Neuronal stem cell (in vitro differentiated cells): ENCODE results near the gene DCAF15.
"Not testable (repeated sequence)": the region's sequence is repeated elsewhere in the genome, so short reads cannot be mapped to it uniquely, and the experiment has no call there.

Experiments
- DNase-seq: peaks from one replicate; pipeline ENCODE4 v3.0.0-alpha.2; 2013; ENCODE audit warnings: low spot score
- H2AFZ ChIP-seq: one replicate; pipeline ENCODE4 v1.6.1; 2013; ENCODE audit warnings: mild to moderate bottlenecking, low read length, inconsistent platforms
- H2AK5ac ChIP-seq: 2 replicates; pipeline ENCODE4 v1.6.1; 2013; ENCODE audit warnings: low read depth, mild to moderate bottlenecking, inconsistent platforms, low read length, moderate library complexity, mixed read lengths
- H2BK120ac ChIP-seq: 2 replicates; pipeline ENCODE4 v1.6.1; 2013; ENCODE audit warnings: low read depth, mild to moderate bottlenecking, inconsistent platforms, low read length, moderate library complexity, mixed read lengths
- H2BK12ac ChIP-seq: one replicate; pipeline ENCODE4 v1.6.1; 2013; ENCODE audit warnings: low read length, inconsistent platforms
- H2BK15ac ChIP-seq: 2 replicates; pipeline ENCODE4 v1.6.1; 2013; ENCODE audit warnings: mild to moderate bottlenecking, low read length, inconsistent platforms, mixed read lengths
- H2BK5ac ChIP-seq: one replicate; pipeline ENCODE4 v1.6.1; 2013; ENCODE audit warnings: inconsistent platforms, mild to moderate bottlenecking, low read length, moderate library complexity
- H3K14ac ChIP-seq: one replicate; pipeline ENCODE4 v1.6.1; 2013; ENCODE audit warnings: low read length, inconsistent platforms
- H3K18ac ChIP-seq: 2 replicates; pipeline ENCODE4 v1.6.1; 2013; ENCODE audit warnings: low read length, inconsistent platforms
- H3K23ac ChIP-seq: 2 replicates; pipeline ENCODE4 v1.6.1; 2013; ENCODE audit warnings: low read depth, mild to moderate bottlenecking, mixed read lengths, low read length, inconsistent platforms; ENCODE audit not compliant: poor library complexity
- H3K27ac ChIP-seq: replicated peaks from 3 replicates; pipeline ENCODE4 v1.5.1; 2013; ENCODE audit warnings: low read length, inconsistent platforms
- H3K27me3 ChIP-seq, 3 experiments: 2 replicates each; pipeline ENCODE4 v1.6.1; 2013; ENCODE audit warnings: low read length in 3 of 3, mild to moderate bottlenecking in 2 of 3, inconsistent platforms in 1 of 3, low read depth in 1 of 3, mixed read lengths in 1 of 3, moderate library complexity in 1 of 3; ENCODE audit not compliant: control insufficient read depth in 3 of 3, insufficient read depth in 3 of 3
- H3K36me3 ChIP-seq, 2 donors: replicated peaks in 1 of 2; 2 replicates each; pipeline ENCODE4 v1.6.1; 2013; ENCODE audit warnings: low read length in 2 of 2; ENCODE audit not compliant: control insufficient read depth in 2 of 2, insufficient read depth in 2 of 2
- H3K4ac ChIP-seq: 2 replicates; pipeline ENCODE4 v1.6.1; 2013; ENCODE audit warnings: inconsistent platforms, mild to moderate bottlenecking, low read length, moderate library complexity
- H3K4me1 ChIP-seq, 2 donors: 1 replicate in 1 of 2; 2 replicates in 1 of 2; pipeline ENCODE4 v1.6.1; 2013; ENCODE audit warnings: low read length in 2 of 2, low read depth in 1 of 2; ENCODE audit not compliant: control insufficient read depth in 2 of 2, insufficient read depth in 1 of 2
- H3K4me2 ChIP-seq: one replicate; pipeline ENCODE4 v1.6.1; 2013; ENCODE audit warnings: mild to moderate bottlenecking, low read length, inconsistent platforms; ENCODE audit not compliant: insufficient read depth, poor library complexity, severe bottlenecking
- H3K4me3 ChIP-seq, 2 donors: 2 replicates each; pipeline ENCODE4 v1.5.1; 2013; ENCODE audit warnings: low read length in 2 of 2, mild to moderate bottlenecking in 2 of 2, inconsistent platforms in 1 of 2, moderate library complexity in 1 of 2
- H3K79me1 ChIP-seq: one replicate; pipeline ENCODE4 v1.6.1; 2013; ENCODE audit warnings: low read depth, mild to moderate bottlenecking, inconsistent platforms, low read length, moderate library complexity
- H3K9ac ChIP-seq: one replicate; pipeline ENCODE4 v1.6.1; 2013; ENCODE audit warnings: mild to moderate bottlenecking, low read depth, low read length, inconsistent platforms; ENCODE audit not compliant: poor library complexity
- H3K9me3 ChIP-seq, 2 donors: replicated peaks in 1 of 2; 2 replicates each; pipeline versions ENCODE3 to v1.6.1; 2013; ENCODE audit warnings: low read length in 2 of 2, mild to moderate bottlenecking in 2 of 2, inconsistent platforms in 1 of 2, low read depth in 1 of 2, mixed read lengths in 1 of 2, moderate library complexity in 1 of 2; ENCODE audit not compliant: control insufficient read depth in 2 of 2, insufficient read depth in 1 of 2
- H4K8ac ChIP-seq: one replicate; pipeline ENCODE4 v1.6.1; 2013; ENCODE audit warnings: low read depth, mild to moderate bottlenecking, inconsistent platforms, low read length, moderate library complexity
- H4K91ac ChIP-seq: one replicate; pipeline ENCODE4 v1.6.1; 2013; ENCODE audit warnings: low read length, low read depth, mild to moderate bottlenecking, inconsistent platforms; ENCODE audit not compliant: poor library complexity
- WGBS, 2 donors: extraction: QIAGEN DNeasy Blood & Tissue Kit; methylation state at CpG; one replicate each; pipeline ENCODE4 v1.1.7; 2013; ENCODE audit warnings: missing lambda C conversion rate in 2 of 2, mixed read lengths in 1 of 2; ENCODE audit not compliant: insufficient read length in 2 of 2, insufficient replicate concordance in 1 of 2; ENCODE audit errors: extremely low coverage in 2 of 2; 5-methylcytosine and 5-hydroxymethylcytosine counted together

The DCAF15 gene

GRCh38 chr19:13973479-13973878 is 21.2 kb downstream of the DCAF15 start:
- not testable (repeated sequence) for H2BK12ac ChIP-seq, H4K8ac ChIP-seq, H2BK120ac ChIP-seq, H2BK15ac ChIP-seq, H3K4me1 ChIP-seq, H3K18ac ChIP-seq, H3K14ac ChIP-seq, H2AK5ac ChIP-seq, H2AFZ ChIP-seq, H3K9ac ChIP-seq, H3K27me3 ChIP-seq, DNase-seq, H3K4ac ChIP-seq, H3K9me3 ChIP-seq, H2BK5ac ChIP-seq, H3K23ac ChIP-seq, H3K4me2 ChIP-seq, H3K79me1 ChIP-seq, H3K4me3 ChIP-seq, H3K27ac ChIP-seq, H4K91ac ChIP-seq
- H3K36me3 ChIP-seq, result peaks cover 33 to 35% of the 10 kb centered on the region in 2 donors
- whole genome bisulfite sequencing, 2 donors, result no CpG with 5 or more reads among the region's 3 CpGs

GRCh38 chr19:13974073-13974472 is 21.8 kb downstream of the DCAF15 start:
- H3K36me3 ChIP-seq, result peaks cover 28 to 30% of the 10 kb centered on the region in 2 donors
- peaks cover 0 to 1% of the 10 kb centered on the region in 2 donors for H3K9me3 ChIP-seq
- H2AFZ ChIP-seq, result no peak overlapping the region
- H2AK5ac ChIP-seq, result no peak overlapping the region
- H3K79me1 ChIP-seq, result peaks cover 4% of the 10 kb centered on the region
- no peaks in the 10 kb centered on the region for H3K27me3 ChIP-seq
- H2BK12ac ChIP-seq, result no peak overlapping the region
- no peak overlapping the region for H3K4me2 ChIP-seq
- H4K91ac ChIP-seq, result no peak overlapping the region
- DNase-seq, result peak; percentile 35
- H3K4ac ChIP-seq, result no peak overlapping the region
- no peak overlapping the region for H2BK15ac ChIP-seq
- no peak overlapping the region for H2BK5ac ChIP-seq
- no CpG with 5 or more reads among the region's 12 CpGs for WGBS, 2 donors
- no peak overlapping the region for H3K27ac ChIP-seq
- H3K9ac ChIP-seq, result no peak overlapping the region
- no peak overlapping the region for H4K8ac ChIP-seq
- H3K18ac ChIP-seq, result no peak overlapping the region
- H3K4me3 ChIP-seq, result no peak overlapping the region
- H3K14ac ChIP-seq, result no peak overlapping the region
- no peak overlapping the region for H3K23ac ChIP-seq
- peaks cover 0 to 4% of the 10 kb centered on the region in 2 donors for H3K4me1 ChIP-seq
- H2BK120ac ChIP-seq, result no peak overlapping the region

- no peak overlapping the region for H2BK15ac ChIP-seq
- no peak overlapping the region for H3K23ac ChIP-seq
- peaks cover 0 to 1% of the 10 kb centered on the region in 2 donors for H3K9me3 ChIP-seq
- no peak overlapping the region for H4K91ac ChIP-seq
- H3K4me2 ChIP-seq, result no peak overlapping the region
- H3K4ac ChIP-seq, result no peak overlapping the region
- no peak overlapping the region for H2BK12ac ChIP-seq
- DNase-seq, result no peak
- peaks cover 6% of the 10 kb centered on the region for H3K79me1 ChIP-seq
- no peak overlapping the region for H2BK5ac ChIP-seq
- no peak overlapping the region for H2AFZ ChIP-seq
- H2BK120ac ChIP-seq, result no peak overlapping the region
- H3K14ac ChIP-seq, result no peak overlapping the region
- H3K9ac ChIP-seq, result no peak overlapping the region
- no peak overlapping the region for H3K18ac ChIP-seq
- no peak overlapping the region for H3K4me3 ChIP-seq
- WGBS, 2 donors, result no CpG with 5 or more reads among the region's 11 CpGs
- no peak overlapping the region for H2AK5ac ChIP-seq
- peaks cover 0 to 10% of the 10 kb centered on the region in 2 donors for H3K4me1 ChIP-seq
- H3K27me3 ChIP-seq, result no peaks in the 10 kb centered on the region
- peaks cover 22 to 27% of the 10 kb centered on the region in 2 donors for H3K36me3 ChIP-seq
- H3K27ac ChIP-seq, result no peak overlapping the region
- no peak overlapping the region for H4K8ac ChIP-seq
Measured at GRCh38 chr19:13975870-13976269, 23.6 kb downstream of the DCAF15 start.

- Histone ChIP-seq H3K4me2 (no peak overlapping the region), H4K8ac (no peak overlapping the region), H3K36me3 (peaks cover 20 to 26% of the 10 kb centered on the region in 2 donors), H3K9me3 (peaks cover 0 to 1% of the 10 kb centered on the region in 2 donors), H3K27ac (no peak overlapping the region), H3K9ac (no peak overlapping the region), H2BK12ac (no peak overlapping the region), H2AFZ (no peak overlapping the region), H2BK5ac (no peak overlapping the region), H3K23ac (no peak overlapping the region), H2AK5ac (no peak overlapping the region), H2BK120ac (no peak overlapping the region), H3K27me3 (no peaks in the 10 kb centered on the region), H3K14ac (no peak overlapping the region), H3K4me3 (no peak overlapping the region), H2BK15ac (no peak overlapping the region), H3K4me1 (peaks cover 0 to 10% of the 10 kb centered on the region in 2 donors), H3K18ac (no peak overlapping the region), H3K79me1 (peaks cover 8% of the 10 kb centered on the region), H4K91ac (no peak overlapping the region), H3K4ac (no peak overlapping the region)
- no peak for DNase-seq
- WGBS, 2 donors, result no CpG with 5 or more reads among the region's 12 CpGs
Measured at GRCh38 chr19:13976446-13976845, 24.1 kb downstream of the DCAF15 start.
